ENCODE measurements around the gene KREMEN1.

- TF ChIP-seq CTCF (IDR thresholded peaks at IDR 0.05 in 2 of 3, conservative IDR thresholded peaks at IDR 0.05 in 1 of 3; ENCODE audit: borderline replicate concordance in 1 of 3, insufficient read depth in 1 of 3, low read depth in 2 of 3, low read length in 2 of 3): no peak
- TF ChIP-seq POLR2AphosphoS5 (IDR thresholded peaks at IDR 0.05; ENCODE audit: low read depth, low read length): no peak
Observed at GRCh38 chr22:29128891-29129807, 56.3 kb downstream of the KREMEN1 start.
